ENCODE data around the gene ACSL3. TPM values are rescaled to one million over a fixed set of nuclear protein-coding genes. Genes with fewer than 3 reads are reported as not detected.
"Not testable (repeated sequence)": the region's sequence is repeated elsewhere in the genome, so short reads cannot be mapped to it uniquely, and the experiment has no call there.

ACSL3 gene
- total RNA-seq, 1 experiment from 2014 or later: 100 TPM

DNA sequence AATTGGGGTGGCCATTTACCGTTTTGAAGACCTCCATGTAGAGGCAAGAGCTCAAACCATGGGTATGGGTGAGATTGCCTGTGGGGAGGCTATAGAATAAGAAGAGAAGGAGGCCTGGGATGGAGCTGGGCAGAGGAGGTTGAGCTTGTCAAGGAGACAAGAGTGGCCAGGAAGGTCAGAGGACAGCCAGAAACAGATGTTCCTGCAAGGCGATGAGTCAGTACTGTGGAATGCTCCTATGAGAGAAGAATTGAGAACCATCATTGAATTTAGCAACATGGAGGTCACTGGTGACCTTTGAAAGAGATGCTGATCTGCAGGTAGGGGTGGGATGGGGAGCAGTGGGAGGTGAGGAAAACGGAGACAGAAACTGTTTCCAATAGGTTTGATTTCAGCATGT is 3.5 kb downstream of the ACSL3 start:
- Mint-ChIP-seq H3K4me3 (no peak overlapping the region), H3K9me3 (no peaks in the 10 kb centered on the region)
- CTCF ChIA-PET: interaction anchor here (0.6 to 2.0 kb wide), 7 partner anchors 25 to 170 kb away, joined by 3 to 10 read pairs (median 3); no protein-coding TSS in a partner anchor

GRCh38 chr2:222865301-222865700 is 4.5 kb downstream of the ACSL3 start:
- Mint-ChIP-seq H3K27ac (peak overlapping the region; percentile 86), H3K9me3 (no peaks in the 10 kb centered on the region), H3K27me3 (ENCODE audit: low read depth) (no peaks in the 10 kb centered on the region), H3K4me3 (peak overlapping the region; percentile 7; the same call in 1 of the 2 replicates), H3K4me1 (peaks cover 14% of the 10 kb centered on the region), H3K36me3 (peaks cover 3% of the 10 kb centered on the region; the same call in 1 of the 2 replicates)
- CTCF ChIA-PET: interaction anchor here (1.0 to 2.0 kb wide), 4 partner anchors 8 to 171 kb away, joined by 3 to 10 read pairs (median 4); no protein-coding TSS in a partner anchor
- TF ChIP-seq ATF6 (CRISPR knock-in tag; IDR thresholded peaks at IDR 0.05) (no peak), PREB (CRISPR knock-in tag; IDR thresholded peaks at IDR 0.05; ENCODE audit: borderline replicate concordance) (no peak), ETV6 (CRISPR knock-in tag; IDR thresholded peaks at IDR 0.05) (no peak), CREM (CRISPR knock-in tag; IDR thresholded peaks at IDR 0.05) (no peak), TP53 (CRISPR knock-in tag; IDR thresholded peaks at IDR 0.05) (no peak)
- TF ChIP-seq, protein P1, sequence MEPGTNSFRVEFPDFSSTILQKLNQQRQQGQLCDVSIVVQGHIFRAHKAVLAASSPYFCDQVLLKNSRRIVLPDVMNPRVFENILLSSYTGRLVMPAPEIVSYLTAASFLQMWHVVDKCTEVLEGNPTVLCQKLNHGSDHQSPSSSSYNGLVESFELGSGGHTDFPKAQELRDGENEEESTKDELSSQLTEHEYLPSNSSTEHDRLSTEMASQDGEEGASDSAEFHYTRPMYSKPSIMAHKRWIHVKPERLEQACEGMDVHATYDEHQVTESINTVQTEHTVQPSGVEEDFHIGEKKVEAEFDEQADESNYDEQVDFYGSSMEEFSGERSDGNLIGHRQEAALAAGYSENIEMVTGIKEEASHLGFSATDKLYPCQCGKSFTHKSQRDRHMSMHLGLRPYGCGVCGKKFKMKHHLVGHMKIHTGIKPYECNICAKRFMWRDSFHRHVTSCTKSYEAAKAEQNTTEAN (CRISPR knock-in tag; IDR thresholded peaks at IDR 0.05): no peak
- no peak for DNase-seq (ENCODE audit: low spot score)
- ATAC-seq: no peak
- POLR2A ChIA-PET: no interaction called here

More for the DNA sequence above, 3.5 kb downstream of the ACSL3 start:
- Mint-ChIP-seq H3K36me3 (peaks cover 3% of the 10 kb centered on the region; the same call in 1 of the 2 replicates), H3K27ac (no peak overlapping the region), H3K4me1 (peaks cover 22% of the 10 kb centered on the region), H3K27me3 (ENCODE audit: low read depth) (no peaks in the 10 kb centered on the region)
- POLR2A ChIA-PET: no interaction called here
- DNase-seq (ENCODE audit: low spot score): peak; percentile 12
- ATAC-seq: peak; percentile 13
- peak; percentile 48; the same call in 1 of the 2 replicates for TF ChIP-seq ESRRA (CRISPR knock-in tag; IDR thresholded peaks at IDR 0.05; ENCODE audit: borderline replicate concordance)
- TF ChIP-seq TEAD1 (CRISPR knock-in tag; IDR thresholded peaks at IDR 0.05): 0 out of 2 replicates have a peak, but pooled peaks have one; percentile 35
- TF ChIP-seq ERG (CRISPR knock-in tag; IDR thresholded peaks at IDR 0.05): no peak
- TF ChIP-seq, protein P2, sequence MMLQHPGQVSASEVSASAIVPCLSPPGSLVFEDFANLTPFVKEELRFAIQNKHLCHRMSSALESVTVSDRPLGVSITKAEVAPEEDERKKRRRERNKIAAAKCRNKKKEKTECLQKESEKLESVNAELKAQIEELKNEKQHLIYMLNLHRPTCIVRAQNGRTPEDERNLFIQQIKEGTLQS (CRISPR knock-in tag; conservative IDR thresholded peaks at IDR 0.05): no peak

GRCh38 chr2:222866358-222866960 is 5.6 kb downstream of the ACSL3 start:
- H3K36me3 Mint-ChIP-seq: peaks cover 3% of the 10 kb centered on the region; the same call in 1 of the 2 replicates
- peak overlapping the region; percentile 21; the same call in 1 of the 2 replicates for H3K27ac Mint-ChIP-seq
- H3K9me3 Mint-ChIP-seq: no peaks in the 10 kb centered on the region
- peaks cover 14% of the 10 kb centered on the region for H3K4me1 Mint-ChIP-seq
- H3K4me3 Mint-ChIP-seq: peak overlapping the region; percentile 9
- H3K27me3 Mint-ChIP-seq (ENCODE audit: low read depth): no peaks in the 10 kb centered on the region
- TF ChIP-seq TEAD1 (CRISPR knock-in tag; IDR thresholded peaks at IDR 0.05) (no peak), MLX (CRISPR knock-in tag; IDR thresholded peaks at IDR 0.05) (no peak)
- DNase-seq (ENCODE audit: low spot score): peak; percentile 15
- POLR2A ChIA-PET: no interaction called here
- ATAC-seq: peak; percentile 7
- CTCF ChIA-PET: interaction anchor here (0.7 to 2.0 kb wide), 5 partner anchors 9 to 73 kb away, joined by 3 to 10 read pairs (median 4); no protein-coding TSS in a partner anchor

DNA sequence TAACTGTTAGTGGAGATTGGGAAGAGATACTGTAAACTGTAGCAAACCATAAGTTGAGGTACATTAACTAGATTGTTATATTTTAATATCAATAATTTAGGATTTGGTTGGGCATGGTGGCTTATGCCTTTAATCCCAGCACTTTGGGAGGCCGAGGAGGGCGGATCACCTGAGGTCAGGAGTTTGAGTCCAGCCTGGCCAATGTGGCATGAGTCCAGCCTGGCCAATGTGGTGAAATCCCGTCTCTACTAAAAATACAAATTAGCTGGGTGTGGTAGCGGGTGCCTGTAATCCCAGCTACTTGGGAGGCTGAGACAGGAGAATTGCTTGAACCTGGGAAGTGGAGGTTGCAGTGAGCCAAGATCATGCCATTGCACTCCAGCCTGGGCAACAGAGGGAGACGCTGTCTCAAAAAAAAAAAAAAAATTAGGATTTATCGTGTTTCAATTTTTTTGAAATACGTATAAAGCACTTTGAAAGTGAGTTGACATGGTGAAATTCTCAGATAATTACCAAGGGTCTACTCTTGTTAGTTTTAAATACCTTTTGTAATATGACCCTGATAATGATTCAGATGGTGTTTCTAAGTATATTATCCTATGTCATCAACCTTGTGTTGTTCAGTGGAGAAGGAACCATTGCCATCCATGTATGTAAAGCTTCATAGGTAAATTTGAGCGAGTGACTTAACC is 7.9 kb downstream of the ACSL3 start:
- DNase-seq (ENCODE audit: low spot score); H3K9me3 Mint-ChIP-seq; POLR2A ChIA-PET; H3K4me3 Mint-ChIP-seq; H3K27ac Mint-ChIP-seq; H3K36me3 Mint-ChIP-seq; H3K27me3 Mint-ChIP-seq (ENCODE audit: low read depth); ATAC-seq: not testable (repeated sequence)
- CTCF ChIA-PET: interaction anchor here (0.6 kb wide), 1 partner anchor 109 kb away, joined by 4 read pairs; no protein-coding TSS in a partner anchor
- peaks cover 19% of the 10 kb centered on the region for H3K4me1 Mint-ChIP-seq

All from WTC11 (cell line).